ENCODE data around the gene CPEB4.

Gene CPEB4

GRCh38 chr5:173853370-173854131 lies 34.6 kb upstream of the CPEB4 start:
- Histone ChIP-seq H3K9me3 (ENCODE audit: insufficient read depth, low read length) (peaks cover 9% of the 10 kb centered on the region; the same call in 1 of the 2 replicates), H3K9ac (ENCODE audit: low read length) (no peak overlapping the region), H3F3A (ENCODE audit: insufficient read depth) (no peaks in the 10 kb centered on the region), H3K9me2 (replicated peaks; ENCODE audit: insufficient read depth, low read length) (no peaks in the 10 kb centered on the region), H3K27ac (ENCODE audit: low read depth, low read length) (no peak overlapping the region), H3K4me3 (ENCODE audit: insufficient read depth, low read length, poor library complexity, severe bottlenecking) (no peak overlapping the region), H3K27me3 (ENCODE audit: low read length) (no peaks in the 10 kb centered on the region), H2AFZ (ENCODE audit: low read depth, low read length, severe bottlenecking) (no peak overlapping the region), H3K79me2 (ENCODE audit: insufficient read depth, low read length) (no peaks in the 10 kb centered on the region), H3K4me2 (ENCODE audit: low read depth, low read length, poor library complexity, severe bottlenecking) (no peak overlapping the region), H4K20me1 (ENCODE audit: low read depth, low read length) (no peaks in the 10 kb centered on the region), H3K36me3 (ENCODE audit: low read length) (peaks cover 6% of the 10 kb centered on the region; the same call in 1 of the 2 replicates)
- TF ChIP-seq CTCF (IDR thresholded peaks at IDR 0.05; ENCODE audit: insufficient read depth, low read length, poor library complexity, severe bottlenecking) (no peak), EZH2phosphoT487 (conservative IDR thresholded peaks at IDR 0.05; ENCODE audit: low read length) (no peak)

GRCh38 chr5:173855162-173855994 lies 32.8 kb upstream of the CPEB4 start:
- no peaks in the 10 kb centered on the region for H3K36me3 ChIP-seq (ENCODE audit: low read length)
- no peak for TF ChIP-seq EZH2phosphoT487 (conservative IDR thresholded peaks at IDR 0.05; ENCODE audit: low read length)
- H3K9me2 ChIP-seq (replicated peaks; ENCODE audit: insufficient read depth, low read length), result no peaks in the 10 kb centered on the region
- H3K4me2 ChIP-seq (ENCODE audit: low read depth, low read length, poor library complexity, severe bottlenecking), result no peak overlapping the region
- no peaks in the 10 kb centered on the region for H3K9me3 ChIP-seq (ENCODE audit: insufficient read depth, low read length)
- no peaks in the 10 kb centered on the region for H3K27me3 ChIP-seq (ENCODE audit: low read length)
- no peak overlapping the region for H3K27ac ChIP-seq (ENCODE audit: low read depth, low read length)
- H4K20me1 ChIP-seq (ENCODE audit: low read depth, low read length), result no peaks in the 10 kb centered on the region
- no peak overlapping the region for H3K9ac ChIP-seq (ENCODE audit: low read length)
- H3F3A ChIP-seq (ENCODE audit: insufficient read depth), result no peaks in the 10 kb centered on the region
- no peak overlapping the region for H3K4me3 ChIP-seq (ENCODE audit: insufficient read depth, low read length, poor library complexity, severe bottlenecking)
- H3K79me2 ChIP-seq (ENCODE audit: insufficient read depth, low read length), result no peaks in the 10 kb centered on the region
- H2AFZ ChIP-seq (ENCODE audit: low read depth, low read length, severe bottlenecking), result no peak overlapping the region

- Histone ChIP-seq H3K27ac (ENCODE audit: low read depth, low read length) (no peak overlapping the region), H2AFZ (ENCODE audit: low read depth, low read length, severe bottlenecking) (no peak overlapping the region), H3K9ac (ENCODE audit: low read length) (no peak overlapping the region), H3K27me3 (ENCODE audit: low read length) (no peaks in the 10 kb centered on the region), H3K36me3 (ENCODE audit: low read length) (no peaks in the 10 kb centered on the region), H3F3A (ENCODE audit: insufficient read depth) (no peaks in the 10 kb centered on the region), H3K4me3 (ENCODE audit: insufficient read depth, low read length, poor library complexity, severe bottlenecking) (no peak overlapping the region), H3K9me3 (ENCODE audit: insufficient read depth, low read length) (no peaks in the 10 kb centered on the region), H4K20me1 (ENCODE audit: low read depth, low read length) (no peaks in the 10 kb centered on the region), H3K79me2 (ENCODE audit: insufficient read depth, low read length) (no peaks in the 10 kb centered on the region), H3K9me2 (replicated peaks; ENCODE audit: insufficient read depth, low read length) (no peaks in the 10 kb centered on the region), H3K4me2 (ENCODE audit: low read depth, low read length, poor library complexity, severe bottlenecking) (no peak overlapping the region)
- TF ChIP-seq CTCF (IDR thresholded peaks at IDR 0.05; ENCODE audit: insufficient read depth, low read length, poor library complexity, severe bottlenecking) (no peak), EZH2phosphoT487 (conservative IDR thresholded peaks at IDR 0.05; ENCODE audit: low read length) (no peak)
These were observed 32.0 kb upstream of the CPEB4 start for GRCh38 chr5:173855995-173856656.

All from SU-DHL-6 (cell line).